ENCODE data around the gene MPC1. TPM values are rescaled to one million over a fixed set of nuclear protein-coding genes. Genes with fewer than 3 reads are reported as not detected.
A peak's percentile ranks its signal among the peaks of the same experiment; 100 is the strongest.

The MPC1 gene
- total RNA-seq, 2 experiments from 2014 or later: 17.4 to 19.3 TPM

DNA sequence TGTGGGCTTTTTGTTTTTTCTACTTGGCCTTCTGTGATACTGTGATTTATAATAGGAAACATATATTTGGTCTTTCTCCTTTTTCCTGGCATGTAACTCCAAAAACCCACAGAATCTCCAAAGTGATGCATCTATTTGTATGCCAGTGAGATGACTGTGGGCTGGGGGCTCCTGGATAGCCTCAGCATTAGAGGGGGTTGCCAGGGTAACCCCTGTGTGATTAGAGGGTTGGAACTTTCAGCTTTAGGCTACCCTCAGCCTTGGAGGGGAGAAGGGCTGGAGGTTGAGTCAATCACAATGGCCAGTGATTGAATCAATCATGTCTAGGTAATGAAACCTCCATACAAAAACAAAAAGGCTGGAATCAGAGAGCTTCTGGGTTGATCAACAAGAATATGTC lies 29.8 kb downstream of the MPC1 start:
- ChIA-PET POLR2A (no interaction called here), CTCF (no interaction called here)
- Mint-ChIP-seq H3K27ac (no peak overlapping the region), H3K36me3 (ENCODE audit: low read depth) (no peaks in the 10 kb centered on the region), H3K4me1 (ENCODE audit: low read depth) (no peaks in the 10 kb centered on the region), H3K9me3 (peaks cover 17% of the 10 kb centered on the region), H3K27me3 (peaks cover 13% of the 10 kb centered on the region), H3K4me3 (no peak overlapping the region)
- TF ChIP-seq, protein P1, sequence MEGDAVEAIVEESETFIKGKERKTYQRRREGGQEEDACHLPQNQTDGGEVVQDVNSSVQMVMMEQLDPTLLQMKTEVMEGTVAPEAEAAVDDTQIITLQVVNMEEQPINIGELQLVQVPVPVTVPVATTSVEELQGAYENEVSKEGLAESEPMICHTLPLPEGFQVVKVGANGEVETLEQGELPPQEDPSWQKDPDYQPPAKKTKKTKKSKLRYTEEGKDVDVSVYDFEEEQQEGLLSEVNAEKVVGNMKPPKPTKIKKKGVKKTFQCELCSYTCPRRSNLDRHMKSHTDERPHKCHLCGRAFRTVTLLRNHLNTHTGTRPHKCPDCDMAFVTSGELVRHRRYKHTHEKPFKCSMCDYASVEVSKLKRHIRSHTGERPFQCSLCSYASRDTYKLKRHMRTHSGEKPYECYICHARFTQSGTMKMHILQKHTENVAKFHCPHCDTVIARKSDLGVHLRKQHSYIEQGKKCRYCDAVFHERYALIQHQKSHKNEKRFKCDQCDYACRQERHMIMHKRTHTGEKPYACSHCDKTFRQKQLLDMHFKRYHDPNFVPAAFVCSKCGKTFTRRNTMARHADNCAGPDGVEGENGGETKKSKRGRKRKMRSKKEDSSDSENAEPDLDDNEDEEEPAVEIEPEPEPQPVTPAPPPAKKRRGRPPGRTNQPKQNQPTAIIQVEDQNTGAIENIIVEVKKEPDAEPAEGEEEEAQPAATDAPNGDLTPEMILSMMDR (IDR thresholded peaks at IDR 0.05): no peak
- no peak overlapping the region for H3K27ac ChIP-seq (ENCODE audit: low read depth in 1 of 2, low read length in 2 of 2)
- intact Hi-C loops (cut with DNase I, micrococcal nuclease): no loop called here
- H3K9me3 ChIP-seq (ENCODE audit: control insufficient read depth in 1 of 2, insufficient read depth in 1 of 2, low read length in 2 of 2): no peaks in the 10 kb centered on the region
- H3K4me1 ChIP-seq (ENCODE audit: insufficient read depth, low read length): no peaks in the 10 kb centered on the region
- DNase-seq (no peak), ATAC-seq (ENCODE audit: poor library complexity) (no peak)
- H3K4me3 ChIP-seq (ENCODE audit: low read length): no peak overlapping the region
- H3K36me3 ChIP-seq (ENCODE audit: insufficient read depth, low read length): no peaks in the 10 kb centered on the region
- peaks cover 0 to 3% of the 10 kb centered on the region in 2 experiments for H3K27me3 ChIP-seq (ENCODE audit: control insufficient read depth in 1 of 2, insufficient read depth in 2 of 2, low read length in 2 of 2)

DNA sequence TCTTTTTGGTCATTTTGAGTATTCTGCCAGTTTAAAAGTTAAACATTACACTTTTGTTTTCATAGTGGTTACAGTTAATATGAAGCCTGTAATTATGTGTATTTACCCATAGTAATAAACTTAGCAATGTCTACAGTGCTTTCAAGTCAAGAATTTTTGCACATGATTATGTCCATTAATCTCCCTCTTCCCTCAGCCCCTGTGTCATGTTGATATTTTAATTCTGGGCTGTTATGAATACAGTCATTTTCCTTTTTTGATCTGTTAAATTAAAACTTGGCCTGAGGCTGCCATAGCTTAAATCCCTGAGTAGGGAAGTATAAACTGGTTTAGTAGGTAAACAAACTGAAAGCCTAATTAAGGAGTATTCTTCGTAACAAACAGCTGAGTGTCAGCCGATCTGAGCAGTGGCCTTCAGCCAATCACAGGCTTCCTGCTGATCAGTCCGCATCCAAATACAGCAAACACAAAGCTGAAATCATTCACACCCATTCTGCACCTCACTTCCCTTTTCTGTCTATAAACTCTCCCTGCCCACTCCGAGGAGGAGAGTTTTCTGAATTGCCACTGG lies 30.9 kb downstream of the MPC1 start:
- Histone ChIP-seq H3K4me1 (ENCODE audit: insufficient read depth, low read length) (no peaks in the 10 kb centered on the region), H3K36me3 (ENCODE audit: insufficient read depth, low read length) (no peaks in the 10 kb centered on the region), H3K9me3 (ENCODE audit: control insufficient read depth in 1 of 2, insufficient read depth in 1 of 2, low read length in 2 of 2) (no peaks in the 10 kb centered on the region), H3K27ac (ENCODE audit: low read depth in 1 of 2, low read length in 2 of 2) (no peak overlapping the region), H3K4me3 (ENCODE audit: low read length) (no peak overlapping the region), H3K27me3 (ENCODE audit: control insufficient read depth in 1 of 2, insufficient read depth in 2 of 2, low read length in 2 of 2) (peaks cover 0 to 3% of the 10 kb centered on the region in 2 experiments)
- TF ChIP-seq, protein P1 (IDR thresholded peaks at IDR 0.05): no peak
- H3K9me3 Mint-ChIP-seq: peaks cover 17% of the 10 kb centered on the region
- ChIA-PET POLR2A (no interaction called here), CTCF (no interaction called here)
- intact Hi-C loops (cut with DNase I, micrococcal nuclease): no loop called here
- H3K36me3 Mint-ChIP-seq (ENCODE audit: low read depth): no peaks in the 10 kb centered on the region
- H3K4me3 Mint-ChIP-seq: no peak overlapping the region
- H3K27me3 Mint-ChIP-seq: peaks cover 10% of the 10 kb centered on the region
- no peak overlapping the region for H3K27ac Mint-ChIP-seq
- no peaks in the 10 kb centered on the region for H3K4me1 Mint-ChIP-seq (ENCODE audit: low read depth)
- no peak for ATAC-seq (ENCODE audit: poor library complexity)
- DNase-seq: peak in 3 of 14 experiments; percentile 11 to 40 (median 31)

DNA sequence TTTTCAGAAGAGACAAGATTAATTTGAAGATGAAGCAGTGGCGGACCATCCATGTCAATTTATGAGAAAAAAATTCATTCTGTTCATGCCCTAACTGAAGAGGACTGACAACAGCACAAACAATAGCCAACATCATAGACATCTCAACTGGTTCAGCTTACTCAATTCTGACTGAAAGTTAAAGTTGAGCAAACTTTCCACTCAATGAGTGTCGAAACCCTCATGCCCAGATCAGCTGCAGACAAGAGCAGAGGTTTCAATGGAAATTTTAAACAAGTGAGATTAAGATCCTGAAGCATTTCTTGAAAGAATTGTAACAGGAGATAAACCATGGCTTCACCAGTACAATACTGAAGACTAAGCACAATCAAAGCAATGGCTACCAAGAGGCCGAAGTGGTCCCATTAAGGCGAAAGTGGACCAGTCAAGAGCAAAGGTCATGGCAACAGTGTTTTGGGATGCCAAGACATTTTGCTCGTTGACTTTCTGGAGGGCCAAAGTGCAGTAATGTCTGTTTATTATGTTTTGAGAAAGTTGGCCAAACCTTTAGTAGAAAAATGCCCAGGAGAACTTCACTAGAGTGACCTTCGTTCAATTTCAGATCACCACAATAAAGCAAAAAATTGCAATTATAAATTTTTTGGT lies 34.3 kb downstream of the MPC1 start:
- DNase-seq (no peak), ATAC-seq (ENCODE audit: poor library complexity) (no peak)
- ChIA-PET CTCF (no interaction called here), POLR2A (no interaction called here)
- Histone ChIP-seq H3K4me3 (ENCODE audit: low read length) (no peak overlapping the region), H3K4me1 (ENCODE audit: insufficient read depth, low read length) (no peaks in the 10 kb centered on the region), H3K27me3 (ENCODE audit: control insufficient read depth in 1 of 2, insufficient read depth in 2 of 2, low read length in 2 of 2) (no peaks in the 10 kb centered on the region), H3K9me3 (ENCODE audit: control insufficient read depth in 1 of 2, insufficient read depth in 1 of 2, low read length in 2 of 2) (no peaks in the 10 kb centered on the region), H3K36me3 (ENCODE audit: insufficient read depth, low read length) (no peaks in the 10 kb centered on the region), H3K27ac (ENCODE audit: low read depth in 1 of 2, low read length in 2 of 2) (no peak overlapping the region)
- TF ChIP-seq, protein P1 (IDR thresholded peaks at IDR 0.05): no peak
- Mint-ChIP-seq H3K4me1 (ENCODE audit: low read depth) (no peaks in the 10 kb centered on the region), H3K4me3 (no peak overlapping the region), H3K36me3 (ENCODE audit: low read depth) (no peaks in the 10 kb centered on the region), H3K27me3 (no peaks in the 10 kb centered on the region), H3K9me3 (peaks cover 17% of the 10 kb centered on the region), H3K27ac (no peak overlapping the region)
- intact Hi-C loops (cut with DNase I, micrococcal nuclease): no loop called here

All from CD4-positive, alpha-beta T cell (primary cell).